ENCODE measurements around the gene DICER1. TPM values are rescaled to one million over a fixed set of nuclear protein-coding genes. Genes with fewer than 3 reads are reported as not detected.

DICER1 gene
- total RNA-seq, 1 experiment from 2014 or later, result 57.3 TPM

GRCh38 chr14:95071649-95072280 lies 85.6 kb downstream of the DICER1 start:
- BruUV-seq (replicated peaks), result no TSS peak
- TF ChIP-seq, protein P1, sequence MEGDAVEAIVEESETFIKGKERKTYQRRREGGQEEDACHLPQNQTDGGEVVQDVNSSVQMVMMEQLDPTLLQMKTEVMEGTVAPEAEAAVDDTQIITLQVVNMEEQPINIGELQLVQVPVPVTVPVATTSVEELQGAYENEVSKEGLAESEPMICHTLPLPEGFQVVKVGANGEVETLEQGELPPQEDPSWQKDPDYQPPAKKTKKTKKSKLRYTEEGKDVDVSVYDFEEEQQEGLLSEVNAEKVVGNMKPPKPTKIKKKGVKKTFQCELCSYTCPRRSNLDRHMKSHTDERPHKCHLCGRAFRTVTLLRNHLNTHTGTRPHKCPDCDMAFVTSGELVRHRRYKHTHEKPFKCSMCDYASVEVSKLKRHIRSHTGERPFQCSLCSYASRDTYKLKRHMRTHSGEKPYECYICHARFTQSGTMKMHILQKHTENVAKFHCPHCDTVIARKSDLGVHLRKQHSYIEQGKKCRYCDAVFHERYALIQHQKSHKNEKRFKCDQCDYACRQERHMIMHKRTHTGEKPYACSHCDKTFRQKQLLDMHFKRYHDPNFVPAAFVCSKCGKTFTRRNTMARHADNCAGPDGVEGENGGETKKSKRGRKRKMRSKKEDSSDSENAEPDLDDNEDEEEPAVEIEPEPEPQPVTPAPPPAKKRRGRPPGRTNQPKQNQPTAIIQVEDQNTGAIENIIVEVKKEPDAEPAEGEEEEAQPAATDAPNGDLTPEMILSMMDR (IDR thresholded peaks at IDR 0.05; ENCODE audit: insufficient read depth in 1 of 2, low read depth in 1 of 2, low read length in 1 of 2, severe bottlenecking in 1 of 2, unreplicated experiment in 1 of 2), result no peak
- Mint-ChIP-seq H3K4me3 (ENCODE audit: unreplicated experiment) (no peak overlapping the region), H3K9me3 (ENCODE audit: unreplicated experiment) (no peaks in the 10 kb centered on the region), H3K4me1 (ENCODE audit: low read depth, unreplicated experiment) (no peaks in the 10 kb centered on the region), H3K27me3 (ENCODE audit: insufficient read depth, unreplicated experiment) (peaks cover 10% of the 10 kb centered on the region), H3K27ac (ENCODE audit: unreplicated experiment) (no peak overlapping the region), H3K36me3 (ENCODE audit: insufficient read depth, unreplicated experiment) (no peaks in the 10 kb centered on the region)
- DNase-seq, result no peak
- no peak overlapping the region for H3K4me3 ChIP-seq (ENCODE audit: low read depth, low read length)
- H3K36me3 ChIP-seq (ENCODE audit: control insufficient read depth, insufficient read depth, low read length), result no peaks in the 10 kb centered on the region
- ChIA-PET POLR2A (no interaction called here), CTCF (no interaction called here)
- intact Hi-C loops (cut with micrococcal nuclease; ENCODE audit: unreplicated experiment), result loop anchor here (10.0 kb wide), 1 partner anchor 377 kb away; no protein-coding TSS in a partner anchor
- no peaks in the 10 kb centered on the region for H3K9me3 ChIP-seq
- no peaks in the 10 kb centered on the region for H3K4me1 ChIP-seq
- H3K27me3 ChIP-seq (replicated peaks; ENCODE audit: control insufficient read depth, insufficient read depth, low read length), result no peaks in the 10 kb centered on the region; the same call in 1 of the 2 replicates

- Histone ChIP-seq H3K36me3 (ENCODE audit: control insufficient read depth, insufficient read depth, low read length) (no peaks in the 10 kb centered on the region), H3K9me3 (no peaks in the 10 kb centered on the region), H3K4me3 (ENCODE audit: low read depth, low read length) (no peak overlapping the region), H3K4me1 (no peaks in the 10 kb centered on the region), H3K27me3 (replicated peaks; ENCODE audit: control insufficient read depth, insufficient read depth, low read length) (no peaks in the 10 kb centered on the region; the same call in 1 of the 2 replicates)
- Mint-ChIP-seq H3K4me3 (ENCODE audit: unreplicated experiment) (no peak overlapping the region), H3K36me3 (ENCODE audit: insufficient read depth, unreplicated experiment) (no peaks in the 10 kb centered on the region), H3K27me3 (ENCODE audit: insufficient read depth, unreplicated experiment) (peaks cover 10% of the 10 kb centered on the region), H3K9me3 (ENCODE audit: unreplicated experiment) (no peaks in the 10 kb centered on the region), H3K27ac (ENCODE audit: unreplicated experiment) (no peak overlapping the region), H3K4me1 (ENCODE audit: low read depth, unreplicated experiment) (no peaks in the 10 kb centered on the region)
- BruUV-seq (replicated peaks), result no TSS peak
- ChIA-PET POLR2A (no interaction called here), CTCF (no interaction called here)
- intact Hi-C loops (cut with micrococcal nuclease; ENCODE audit: unreplicated experiment), result loop anchor here (10.0 kb wide), 1 partner anchor 376 kb away; no protein-coding TSS in a partner anchor
- TF ChIP-seq, protein P1 (IDR thresholded peaks at IDR 0.05; ENCODE audit: insufficient read depth in 1 of 2, low read depth in 1 of 2, low read length in 1 of 2, severe bottlenecking in 1 of 2, unreplicated experiment in 1 of 2), result no peak
- no peak for DNase-seq
Measured at GRCh38 chr14:95070748-95071435, 86.4 kb downstream of the DICER1 start.

DNA sequence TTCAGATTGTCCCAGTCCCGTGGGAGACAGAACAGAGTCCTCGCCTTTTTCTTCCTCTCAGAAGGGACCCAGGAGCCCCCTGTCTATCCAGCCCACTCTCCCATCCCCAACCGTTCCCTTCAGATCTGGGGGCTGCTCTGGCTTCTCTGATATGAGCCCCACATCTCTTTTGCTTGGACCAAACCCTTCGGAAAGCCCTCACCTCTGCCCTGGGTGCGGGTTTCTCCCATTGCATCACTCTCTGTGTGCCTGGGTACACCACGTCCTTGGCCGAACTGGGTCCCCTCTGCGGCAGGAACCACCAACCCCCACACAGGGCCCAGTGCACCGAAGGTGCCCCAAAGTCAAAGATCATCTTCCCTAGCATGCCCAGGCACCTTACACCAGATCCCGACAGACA lies 87.8 kb downstream of the DICER1 start:
- no peak for DNase-seq
- Mint-ChIP-seq H3K4me3 (ENCODE audit: unreplicated experiment) (no peak overlapping the region), H3K27ac (ENCODE audit: unreplicated experiment) (no peak overlapping the region), H3K9me3 (ENCODE audit: unreplicated experiment) (no peaks in the 10 kb centered on the region), H3K27me3 (ENCODE audit: insufficient read depth, unreplicated experiment) (peaks cover 12% of the 10 kb centered on the region), H3K4me1 (ENCODE audit: low read depth, unreplicated experiment) (no peaks in the 10 kb centered on the region), H3K36me3 (ENCODE audit: insufficient read depth, unreplicated experiment) (no peaks in the 10 kb centered on the region)
- Histone ChIP-seq H3K36me3 (ENCODE audit: control insufficient read depth, insufficient read depth, low read length) (no peaks in the 10 kb centered on the region), H3K27me3 (replicated peaks; ENCODE audit: control insufficient read depth, insufficient read depth, low read length) (no peaks in the 10 kb centered on the region; the same call in 1 of the 2 replicates), H3K9me3 (no peaks in the 10 kb centered on the region), H3K4me1 (no peaks in the 10 kb centered on the region), H3K4me3 (ENCODE audit: low read depth, low read length) (no peak overlapping the region)
- ChIA-PET POLR2A (no interaction called here), CTCF (no interaction called here)
- no TSS peak for BruUV-seq (replicated peaks)
- intact Hi-C loops (cut with micrococcal nuclease; ENCODE audit: unreplicated experiment), result no loop called here
- TF ChIP-seq, protein P1 (IDR thresholded peaks at IDR 0.05; ENCODE audit: insufficient read depth in 1 of 2, low read depth in 1 of 2, low read length in 1 of 2, severe bottlenecking in 1 of 2, unreplicated experiment in 1 of 2), result no peak

Data from Caco-2 (cell line).